ENCODE results near the gene GALNS. TPM values are rescaled to one million over a fixed set of nuclear protein-coding genes. Genes with fewer than 3 reads are reported as not detected.

GALNS gene
- total RNA-seq, 2 experiments from 2014 or later, result 17.2 to 49.0 TPM

GRCh38 chr16:88878356-88878755 lies 21.6 kb upstream of the GALNS start:
- Histone ChIP-seq H3K4me1 (ENCODE audit: insufficient read depth, low read length, poor library complexity, severe bottlenecking) (no peaks in the 10 kb centered on the region), H3K36me3 (ENCODE audit: insufficient read depth, low read length) (no peaks in the 10 kb centered on the region), H4K20me1 (ENCODE audit: insufficient read depth, low read length) (no peaks in the 10 kb centered on the region), H3K9me3 (ENCODE audit: low read length) (no peaks in the 10 kb centered on the region), H3K4me3 (ENCODE audit: low read depth, low read length, poor library complexity, severe bottlenecking) (no peak overlapping the region), H2AFZ (ENCODE audit: low read length) (no peak overlapping the region), H3K27ac (ENCODE audit: low read depth, low read length, poor library complexity, severe bottlenecking) (no peak overlapping the region), H3K9me2 (ENCODE audit: insufficient read depth, low read length) (no peaks in the 10 kb centered on the region), H3K79me2 (ENCODE audit: insufficient read depth, low read depth, low read length) (no peaks in the 10 kb centered on the region), H3K4me2 (ENCODE audit: low read length) (no peak overlapping the region)
- ChIA-PET POLR2A (no interaction called here), CTCF (ENCODE audit: unreplicated experiment) (no interaction called here)
- TF ChIP-seq, protein P1, sequence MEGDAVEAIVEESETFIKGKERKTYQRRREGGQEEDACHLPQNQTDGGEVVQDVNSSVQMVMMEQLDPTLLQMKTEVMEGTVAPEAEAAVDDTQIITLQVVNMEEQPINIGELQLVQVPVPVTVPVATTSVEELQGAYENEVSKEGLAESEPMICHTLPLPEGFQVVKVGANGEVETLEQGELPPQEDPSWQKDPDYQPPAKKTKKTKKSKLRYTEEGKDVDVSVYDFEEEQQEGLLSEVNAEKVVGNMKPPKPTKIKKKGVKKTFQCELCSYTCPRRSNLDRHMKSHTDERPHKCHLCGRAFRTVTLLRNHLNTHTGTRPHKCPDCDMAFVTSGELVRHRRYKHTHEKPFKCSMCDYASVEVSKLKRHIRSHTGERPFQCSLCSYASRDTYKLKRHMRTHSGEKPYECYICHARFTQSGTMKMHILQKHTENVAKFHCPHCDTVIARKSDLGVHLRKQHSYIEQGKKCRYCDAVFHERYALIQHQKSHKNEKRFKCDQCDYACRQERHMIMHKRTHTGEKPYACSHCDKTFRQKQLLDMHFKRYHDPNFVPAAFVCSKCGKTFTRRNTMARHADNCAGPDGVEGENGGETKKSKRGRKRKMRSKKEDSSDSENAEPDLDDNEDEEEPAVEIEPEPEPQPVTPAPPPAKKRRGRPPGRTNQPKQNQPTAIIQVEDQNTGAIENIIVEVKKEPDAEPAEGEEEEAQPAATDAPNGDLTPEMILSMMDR (conservative IDR thresholded peaks at IDR 0.05; ENCODE audit: low read length), result no peak
- no peak for TF ChIP-seq EZH2phosphoT487 (IDR thresholded peaks at IDR 0.05; ENCODE audit: borderline replicate concordance, low read depth, low read length)
- no peak for DNase-seq (ENCODE audit: low spot score)
- BruUV-seq (replicated peaks), result no TSS peak
- intact Hi-C loops (cut with micrococcal nuclease; ENCODE audit: unreplicated experiment), result no loop called here

DNA sequence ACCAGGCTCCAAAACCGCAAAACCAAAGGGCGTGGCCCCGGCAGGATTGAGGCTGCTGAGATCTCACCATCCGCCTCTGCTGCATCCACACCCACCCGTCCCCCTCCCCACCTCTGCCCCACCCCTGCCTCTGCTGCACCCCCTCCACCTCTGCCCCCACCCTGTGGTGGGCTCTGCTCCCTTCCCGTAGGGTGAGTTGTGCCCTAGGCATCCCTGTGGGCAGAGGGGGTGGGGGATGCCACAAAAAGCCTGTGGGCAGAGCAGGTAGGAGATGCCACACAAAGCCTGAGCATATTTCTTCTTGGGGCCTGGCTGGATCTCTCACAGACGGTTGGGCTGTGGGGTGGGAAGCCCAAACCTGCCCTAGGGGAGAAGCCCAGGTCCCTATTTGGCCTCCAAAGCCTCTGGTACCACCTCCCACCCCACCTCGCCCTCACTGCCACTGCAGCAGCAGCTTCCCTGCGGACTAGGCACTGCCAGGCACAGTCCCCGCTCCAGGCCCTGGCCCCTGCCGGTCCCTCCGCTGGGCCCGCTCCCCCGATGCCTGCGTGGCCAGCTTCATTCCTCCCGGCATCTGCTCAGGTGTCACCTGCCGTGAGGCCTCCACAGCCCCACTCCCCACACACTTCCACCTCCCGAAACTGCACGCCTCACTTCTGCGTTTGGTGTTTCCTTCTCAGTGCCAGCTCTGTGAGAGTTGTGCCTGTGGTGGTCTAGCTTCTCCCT lies 21.0 kb upstream of the GALNS start:
- Histone ChIP-seq H3K9me3 (ENCODE audit: low read length) (no peaks in the 10 kb centered on the region), H3K36me3 (ENCODE audit: insufficient read depth, low read length) (no peaks in the 10 kb centered on the region), H3K79me2 (ENCODE audit: insufficient read depth, low read depth, low read length) (no peaks in the 10 kb centered on the region), H3K4me1 (ENCODE audit: insufficient read depth, low read length, poor library complexity, severe bottlenecking) (no peaks in the 10 kb centered on the region), H3K4me2 (ENCODE audit: low read length) (no peak overlapping the region), H3K9me2 (ENCODE audit: insufficient read depth, low read length) (no peaks in the 10 kb centered on the region), H3K4me3 (ENCODE audit: low read depth, low read length, poor library complexity, severe bottlenecking) (no peak overlapping the region), H2AFZ (ENCODE audit: low read length) (no peak overlapping the region), H4K20me1 (ENCODE audit: insufficient read depth, low read length) (no peaks in the 10 kb centered on the region), H3K27ac (ENCODE audit: low read depth, low read length, poor library complexity, severe bottlenecking) (no peak overlapping the region)
- intact Hi-C loops (cut with micrococcal nuclease; ENCODE audit: unreplicated experiment), result no loop called here
- ChIA-PET POLR2A (no interaction called here), CTCF (ENCODE audit: unreplicated experiment) (no interaction called here)
- BruUV-seq (replicated peaks), result no TSS peak
- DNase-seq (ENCODE audit: low spot score), result no peak
- TF ChIP-seq, protein P1 (conservative IDR thresholded peaks at IDR 0.05; ENCODE audit: low read length), result no peak
- TF ChIP-seq EZH2phosphoT487 (IDR thresholded peaks at IDR 0.05; ENCODE audit: borderline replicate concordance, low read depth, low read length), result no peak

- Histone ChIP-seq H3K4me2 (ENCODE audit: low read length) (no peak overlapping the region), H3K4me1 (ENCODE audit: insufficient read depth, low read length, poor library complexity, severe bottlenecking) (no peaks in the 10 kb centered on the region), H2AFZ (ENCODE audit: low read length) (no peak overlapping the region), H3K9me2 (ENCODE audit: insufficient read depth, low read length) (no peaks in the 10 kb centered on the region), H3K27ac (ENCODE audit: low read depth, low read length, poor library complexity, severe bottlenecking) (no peak overlapping the region), H3K79me2 (ENCODE audit: insufficient read depth, low read depth, low read length) (no peaks in the 10 kb centered on the region), H3K36me3 (ENCODE audit: insufficient read depth, low read length) (no peaks in the 10 kb centered on the region), H4K20me1 (ENCODE audit: insufficient read depth, low read length) (no peaks in the 10 kb centered on the region), H3K4me3 (ENCODE audit: low read depth, low read length, poor library complexity, severe bottlenecking) (no peak overlapping the region), H3K9me3 (ENCODE audit: low read length) (no peaks in the 10 kb centered on the region)
- POLR2A ChIA-PET, result no interaction called here
- TF ChIP-seq EZH2phosphoT487 (IDR thresholded peaks at IDR 0.05; ENCODE audit: borderline replicate concordance, low read depth, low read length), result no peak
- TF ChIP-seq, protein P1 (conservative IDR thresholded peaks at IDR 0.05; ENCODE audit: low read length), result no peak
- intact Hi-C loops (cut with micrococcal nuclease; ENCODE audit: unreplicated experiment), result no loop called here
- CTCF ChIA-PET (ENCODE audit: unreplicated experiment), result no interaction called here
- no peak for DNase-seq (ENCODE audit: low spot score)
- no TSS peak for BruUV-seq (replicated peaks)
These were observed 20.3 kb upstream of the GALNS start for GRCh38 chr16:88876942-88877526.
